Ishikawa (cell line): ENCODE measurements around the gene ZER1.

Source experiments
- CEBPB ChIP-seq: IDR thresholded peaks from 2 replicates; pipeline ENCODE4 v1.6.1; 2012
- EP300 ChIP-seq: IDR thresholded peaks from 2 replicates; pipeline ENCODE4 v1.6.1; 2012; ENCODE audit warnings: borderline replicate concordance
- RAD21 ChIP-seq: IDR thresholded peaks from 2 replicates; pipeline ENCODE4 v1.6.1; 2012; ENCODE audit warnings: low read depth
- REST ChIP-seq: IDR thresholded peaks from 2 replicates; pipeline ENCODE4 v1.6.1; 2012; ENCODE audit warnings: low read depth, mild to moderate bottlenecking
- YY1 ChIP-seq: IDR thresholded peaks from 2 replicates; pipeline ENCODE4 v1.6.1; 2012; ENCODE audit warnings: low read depth
- ZBTB7A ChIP-seq: IDR thresholded peaks from 2 replicates; pipeline ENCODE4 v1.6.1; 2012; ENCODE audit warnings: low read depth
- TF ChIP-seq, protein P1 (sequence below): IDR thresholded peaks from 2 replicates; pipeline ENCODE4 v1.6.1; 2012

GRCh38 chr9:128714586-128715435 is 56.9 kb downstream of the ZER1 start:
- TF ChIP-seq ZBTB7A (no peak), CEBPB (no peak), RAD21 (no peak), YY1 (no peak), EP300 (no peak), REST (no peak)
- TF ChIP-seq, protein P1, sequence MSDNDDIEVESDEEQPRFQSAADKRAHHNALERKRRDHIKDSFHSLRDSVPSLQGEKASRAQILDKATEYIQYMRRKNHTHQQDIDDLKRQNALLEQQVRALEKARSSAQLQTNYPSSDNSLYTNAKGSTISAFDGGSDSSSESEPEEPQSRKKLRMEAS = no peak
